SIG-M5 (cell line): ENCODE measurements around the gene PAK5.

Source experiments
- DNase-seq: peaks from one replicate; lab custom pipeline; 2025; lab: John Stamatoyannopoulos, UW

Gene PAK5

GRCh38 chr20:9517297-9518162 lies 321.3 kb downstream of the PAK5 start:
- no peak for DNase-seq

- no peak for DNase-seq
Measured at GRCh38 chr20:9516234-9516871, 322.5 kb downstream of the PAK5 start.

GRCh38 chr20:9515741-9516233 lies 323.1 kb downstream of the PAK5 start:
- DNase-seq, result no peak

- no peak for DNase-seq
Measured at GRCh38 chr20:9515214-9515585, 323.7 kb downstream of the PAK5 start.

- peak; percentile 63 for DNase-seq
Measured at GRCh38 chr20:9514461-9515213, 324.2 kb downstream of the PAK5 start, which contains the start of gene LAMP5. Gene LAMP5, plus strand, starts transcription at chr20:9514590. Its CDS starts 263 bp downstream, at chr20:9514853.

GRCh38 chr20:9514072-9514460 lies 324.8 kb downstream of the PAK5 start:
- no peak for DNase-seq

GRCh38 chr20:9510911-9511310 lies 328.0 kb downstream of the PAK5 start:
- no peak for DNase-seq

GRCh38 chr20:9509246-9509645 lies 329.6 kb downstream of the PAK5 start:
- no peak for DNase-seq

- no peak for DNase-seq
Measured at GRCh38 chr20:9508696-9509178, 330.1 kb downstream of the PAK5 start.

- DNase-seq, result no peak
Measured at GRCh38 chr20:9508240-9508661, 330.6 kb downstream of the PAK5 start.

GRCh38 chr20:9507544-9508239 lies 331.2 kb downstream of the PAK5 start:
- DNase-seq, result no peak

- DNase-seq, result no peak
Measured at GRCh38 chr20:9506964-9507369, 331.9 kb downstream of the PAK5 start.

GRCh38 chr20:9506280-9506821 lies 332.5 kb downstream of the PAK5 start:
- no peak for DNase-seq

- DNase-seq, result peak; percentile 73
Measured at GRCh38 chr20:9503526-9504245, 335.2 kb downstream of the PAK5 start.

- no peak for DNase-seq
Measured at GRCh38 chr20:9501473-9501872, 337.4 kb downstream of the PAK5 start.

- peak; percentile 63 for DNase-seq
Measured at GRCh38 chr20:9500121-9500520, 338.8 kb downstream of the PAK5 start.

- no peak for DNase-seq
Measured at GRCh38 chr20:9499126-9499899, 339.6 kb downstream of the PAK5 start.

- DNase-seq, result peak; percentile 81
Measured at GRCh38 chr20:9498322-9498721, 340.6 kb downstream of the PAK5 start.

GRCh38 chr20:9496155-9496554 lies 342.7 kb downstream of the PAK5 start:
- no peak for DNase-seq

GRCh38 chr20:9495701-9496100 lies 343.2 kb downstream of the PAK5 start:
- DNase-seq, result no peak
